Myocyte (in vitro differentiated cells): Measurements from ENCODE around the gene DLG2. TPM values are rescaled to one million over a fixed set of nuclear protein-coding genes. Genes with fewer than 3 reads are reported as not detected.

ENCODE experiments used
- DNase-seq: peaks from one replicate; pipeline ENCODE4 v3.0.0-alpha.2; 2012; ENCODE audit warnings: low read depth
- total RNA-seq: library from RNA; depleted of rRNA; stranded (reverse); fragments of >200 nt; gene quantifications from 2 replicates; pipeline ENCODE4 v1.2.3, GENCODE V29; 2014

Gene DLG2
- total RNA-seq, 1 donor from 2014 or later, result 9.5 TPM

GRCh38 chr11:83522911-83523310 is 2104.2 kb downstream of the DLG2 start:
- DNase-seq, result no peak

DNA sequence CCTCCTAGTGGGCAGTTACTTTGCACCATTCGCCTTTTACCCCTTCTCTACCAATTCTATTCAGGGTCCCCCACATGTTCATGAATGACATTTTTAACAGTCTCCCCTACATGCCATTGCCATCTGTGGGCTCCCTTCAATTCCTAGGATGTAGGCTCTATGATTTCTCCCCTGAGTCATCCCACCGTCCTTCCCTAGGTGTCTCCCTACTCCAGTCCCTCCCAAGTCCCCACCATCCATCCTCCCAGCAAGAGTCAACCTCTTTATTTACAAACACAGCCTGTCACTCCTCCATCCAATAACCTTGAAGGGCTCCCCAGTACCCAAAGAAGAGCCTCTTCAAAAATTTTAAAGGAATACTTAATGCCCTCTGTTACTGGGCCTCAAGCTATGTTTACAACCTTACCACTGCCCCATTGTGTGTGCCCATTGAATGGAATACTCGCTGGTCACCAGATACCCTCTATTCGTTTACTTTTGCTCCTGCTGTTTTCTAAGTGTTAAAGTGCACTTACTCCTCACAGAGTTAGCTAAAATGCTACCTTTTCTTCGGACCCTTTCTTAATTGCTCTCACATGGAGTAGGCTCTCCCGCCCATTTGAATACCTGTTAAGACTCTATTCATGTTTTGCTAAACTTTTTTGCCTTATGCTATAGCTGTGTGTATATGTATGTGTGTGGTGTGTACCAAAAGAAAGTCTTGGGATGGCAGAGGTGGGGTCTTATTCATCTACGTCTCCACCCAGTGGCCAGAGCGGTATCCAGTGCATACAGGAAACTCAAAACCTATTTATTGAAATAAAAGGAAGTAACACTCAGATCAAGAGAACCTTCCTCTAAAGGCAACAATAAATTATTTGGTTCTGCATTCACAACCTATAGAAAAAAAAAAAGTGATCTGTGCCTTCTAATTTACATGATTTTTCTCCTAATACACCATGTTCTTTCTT is 2105.2 kb downstream of the DLG2 start:
- DNase-seq, result peak; percentile 16

GRCh38 chr11:83520849-83521248 is 2106.3 kb downstream of the DLG2 start:
- DNase-seq, result no peak

- DNase-seq, result no peak
Measured at GRCh38 chr11:83511646-83512045, 2115.5 kb downstream of the DLG2 start.

DNA sequence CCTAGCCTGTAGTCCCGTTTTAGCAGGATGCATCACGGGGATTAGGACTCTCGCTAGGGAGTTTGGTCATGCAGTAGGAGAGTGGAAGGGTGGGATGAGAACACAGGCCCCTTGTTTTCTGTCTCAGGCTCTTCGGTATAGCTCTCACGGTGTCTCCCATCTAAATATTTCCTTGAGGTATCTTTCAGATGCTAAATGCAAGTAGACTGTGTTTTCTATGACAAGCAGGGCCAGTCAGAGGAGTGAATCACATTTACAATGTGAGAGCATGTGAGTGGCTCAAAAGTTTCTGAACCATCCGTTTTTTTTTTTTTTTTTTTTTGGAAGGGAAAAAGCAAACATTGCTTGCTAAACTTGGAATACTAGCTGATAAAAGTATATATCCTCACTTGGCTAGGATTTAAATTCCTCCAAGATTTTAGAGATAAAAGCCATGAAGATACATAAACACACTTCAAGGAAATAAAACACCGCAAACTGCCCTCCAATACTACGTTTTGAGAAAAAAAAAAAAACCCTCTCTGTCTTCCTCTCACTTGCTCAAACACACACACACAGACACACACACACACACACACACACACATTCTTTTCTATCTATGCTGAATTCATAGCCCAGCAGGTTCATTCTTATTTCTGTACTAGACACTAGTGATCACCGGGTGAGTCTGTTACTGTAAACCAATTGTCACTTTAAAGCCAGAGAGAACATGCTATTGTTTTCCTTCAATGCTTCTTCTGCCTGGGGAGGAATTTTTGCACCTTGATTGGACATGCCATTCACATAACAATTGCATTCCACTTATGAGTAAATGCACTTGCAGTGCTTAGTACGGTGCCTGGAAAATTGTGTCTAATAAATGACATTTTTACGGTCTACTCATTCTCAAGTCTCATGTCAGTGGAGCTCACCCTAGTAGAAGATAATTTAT is 2116.3 kb downstream of the DLG2 start:
- no peak for DNase-seq

DNA sequence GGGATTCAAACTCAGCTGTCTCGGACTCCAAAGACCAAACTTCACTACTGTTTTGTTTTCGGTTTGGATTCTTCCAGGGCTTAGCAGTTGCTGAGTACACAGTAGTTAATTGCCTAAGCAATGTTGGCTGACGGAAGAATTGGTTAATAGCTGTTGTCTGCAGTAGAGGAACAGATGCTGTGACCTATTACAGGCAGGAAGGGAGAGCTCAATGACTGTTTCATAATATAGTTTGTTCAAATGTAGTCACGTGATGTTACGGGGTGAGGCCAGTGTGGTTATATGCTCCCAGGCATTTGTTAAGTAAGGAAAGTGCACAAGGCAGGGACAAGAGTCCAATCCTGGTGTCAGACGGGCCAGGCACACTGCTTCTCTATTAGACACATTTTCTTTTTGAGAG is 2118.3 kb downstream of the DLG2 start:
- no peak for DNase-seq

DNA sequence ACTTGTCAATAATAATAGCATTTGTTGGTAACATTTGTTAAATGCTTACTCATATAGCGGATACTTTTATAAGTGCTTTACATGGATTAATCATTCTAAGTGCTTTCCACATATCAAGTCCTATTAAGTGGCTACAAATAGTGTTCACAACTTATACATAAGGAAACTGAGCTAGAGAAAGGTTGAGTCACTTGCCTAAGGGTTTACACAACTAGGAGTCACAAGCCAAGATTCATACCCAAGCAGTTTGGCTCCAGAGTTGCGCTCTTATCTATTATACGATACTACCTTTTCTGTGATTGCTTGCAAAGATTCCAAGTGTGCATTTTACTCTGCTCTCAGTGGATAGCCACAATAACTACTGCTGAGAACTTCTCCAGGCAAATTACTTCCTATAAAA is 2125.1 kb downstream of the DLG2 start:
- no peak for DNase-seq

GRCh38 chr11:83493917-83494316 is 2133.2 kb downstream of the DLG2 start:
- no peak for DNase-seq

GRCh38 chr11:83493034-83493433 is 2134.1 kb downstream of the DLG2 start:
- no peak for DNase-seq

GRCh38 chr11:83483808-83484207 is 2143.3 kb downstream of the DLG2 start:
- DNase-seq, result no peak

GRCh38 chr11:83480811-83481210 is 2146.3 kb downstream of the DLG2 start:
- DNase-seq, result no peak

DNA sequence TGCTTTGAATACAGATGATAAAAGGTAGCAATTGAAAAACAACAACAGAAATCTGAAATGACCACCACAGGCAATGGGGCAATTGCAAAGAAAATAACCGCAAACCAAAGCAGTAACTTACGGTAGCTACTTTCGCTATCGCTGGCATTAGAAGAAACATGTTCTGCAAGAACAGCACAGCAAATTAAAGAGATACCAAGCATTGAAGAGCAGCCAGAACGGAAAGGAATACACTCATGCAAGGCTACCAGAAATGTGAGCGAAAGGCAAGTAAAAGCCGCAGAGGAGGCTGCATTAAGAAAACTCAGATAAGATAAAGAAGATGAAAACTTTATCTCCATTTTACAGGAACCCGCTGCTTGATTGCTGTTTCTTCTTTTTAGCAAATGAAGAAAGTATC is 2146.9 kb downstream of the DLG2 start:
- no peak for DNase-seq

DNA sequence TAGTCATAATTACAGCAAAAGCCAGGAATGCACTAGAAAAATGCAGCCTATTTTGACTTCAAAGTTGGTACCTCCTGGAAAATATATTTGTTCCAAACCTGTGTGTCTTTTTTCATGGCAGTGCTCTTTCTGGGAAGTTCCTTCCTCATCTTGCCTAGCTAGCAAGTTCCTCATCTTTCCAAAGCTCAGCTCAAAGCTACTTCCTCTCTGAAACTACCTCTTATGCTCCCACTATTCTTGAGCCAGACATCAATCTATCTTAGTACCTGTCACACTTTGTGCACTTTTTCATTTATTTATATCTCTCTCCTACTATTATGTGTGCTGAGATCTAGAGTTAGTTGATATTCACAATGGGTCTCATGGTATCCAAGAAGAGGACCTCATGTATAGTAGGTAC is 2149.4 kb downstream of the DLG2 start:
- no peak for DNase-seq

DNA sequence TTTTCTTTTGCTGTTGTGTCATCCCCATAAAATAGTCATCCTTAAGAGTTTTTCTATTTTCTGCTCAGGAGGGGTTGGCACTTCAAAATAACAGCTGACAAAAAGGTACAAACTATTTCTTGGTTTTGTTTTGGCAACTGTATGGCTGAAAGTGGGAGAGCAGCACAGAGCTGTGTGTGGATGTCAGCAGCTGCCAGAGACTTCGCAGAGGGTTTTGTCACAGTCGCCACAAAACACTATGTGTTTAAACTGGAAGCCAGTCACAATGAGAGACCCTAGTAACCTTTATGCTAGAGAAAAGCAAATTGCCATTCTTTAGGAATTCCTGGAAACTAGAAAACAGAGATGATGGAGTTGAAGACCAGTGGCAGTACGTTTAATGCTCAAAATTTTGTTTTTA is 2151.4 kb downstream of the DLG2 start:
- peak; percentile 8 for DNase-seq

GRCh38 chr11:83473743-83474142 is 2153.4 kb downstream of the DLG2 start:
- no peak for DNase-seq

- DNase-seq, result no peak
Measured at GRCh38 chr11:83472806-83473205, 2154.3 kb downstream of the DLG2 start.

GRCh38 chr11:83471831-83472727 is 2155.1 kb downstream of the DLG2 start:
- DNase-seq, result no peak

GRCh38 chr11:83467837-83468236 is 2159.3 kb downstream of the DLG2 start:
- DNase-seq, result no peak

DNA sequence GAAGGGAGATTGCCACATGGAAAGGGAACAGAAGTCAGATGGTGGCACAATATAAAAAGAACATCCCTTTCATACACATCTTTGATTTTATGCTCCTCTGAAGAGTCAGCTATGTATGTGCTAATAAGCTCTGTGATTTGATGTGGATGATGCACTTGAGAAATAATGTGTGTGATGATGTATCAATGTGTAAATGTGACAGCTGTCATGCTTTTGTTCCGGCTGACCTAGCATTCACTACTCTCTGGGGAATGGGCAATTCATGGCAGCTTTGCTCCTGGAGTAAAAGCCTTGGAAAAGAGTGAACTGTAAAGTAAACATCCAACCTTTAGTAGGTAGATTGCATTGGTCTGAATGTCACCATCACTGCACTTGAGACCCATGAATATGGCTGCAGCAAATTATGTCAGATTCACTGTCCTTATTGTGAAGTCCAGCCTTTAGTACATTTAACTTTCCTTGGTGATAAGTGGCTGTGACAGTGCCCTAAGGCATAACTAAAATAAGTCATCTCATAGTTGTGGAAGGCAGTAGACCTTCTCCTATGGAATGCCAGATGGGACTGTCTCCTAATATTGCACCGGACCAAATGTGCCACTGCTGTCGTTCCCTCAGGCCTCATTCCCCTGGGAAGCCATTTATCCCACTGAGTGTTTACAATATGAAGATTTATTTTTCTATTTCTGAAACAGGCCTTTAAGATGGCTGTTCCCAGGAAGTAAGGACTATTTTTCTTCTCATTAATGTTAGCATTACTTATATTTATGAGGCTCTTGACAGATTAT is 2162.8 kb downstream of the DLG2 start:
- no peak for DNase-seq

DNA sequence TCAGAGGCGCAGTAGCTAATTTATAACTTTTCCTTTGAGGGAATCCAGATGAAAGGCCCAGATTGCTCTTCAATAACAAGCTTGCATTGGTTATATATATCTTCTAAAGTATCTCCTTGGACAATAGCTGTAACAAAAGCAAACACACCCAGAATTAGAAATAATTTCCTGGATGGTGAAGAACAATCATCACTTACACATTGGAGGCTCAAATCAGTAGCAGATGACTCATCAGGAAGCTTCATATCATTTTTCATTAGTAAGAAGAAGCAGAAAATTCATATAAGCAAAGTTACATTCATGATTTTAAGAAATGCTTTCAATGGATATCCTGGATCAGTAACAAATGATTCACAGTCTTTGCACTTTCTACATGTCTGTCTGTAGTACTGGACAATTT is 2167.3 kb downstream of the DLG2 start:
- DNase-seq, result no peak
